SK-MEL-5 (cell line): ENCODE measurements around the gene C2orf42. TPM values are rescaled to one million over a fixed set of nuclear protein-coding genes. Genes with fewer than 3 reads are reported as not detected.
"Not testable (repeated sequence)": the region's sequence is repeated elsewhere in the genome, so short reads cannot be mapped to it uniquely, and the experiment has no call there.

Experiments
- DNase-seq: peaks from one replicate; pipeline ENCODE4 v3.0.0-alpha.2; 2016; ENCODE audit warnings: low read depth, low spot score
- in situ Hi-C: cut with HindIII; loops from 2 replicates; pipeline ENCODE4 v1.10.0; 2016; ENCODE audit warnings: low sequenced_read_pairs, high pct_unique_total_duplicates, low pct_unique_long_range_greater_than_20kb
- polyA plus RNA-seq, 2 experiments: library from polyadenylated mRNA; depleted of rRNA; stranded (reverse); fragments of >200 nt; gene quantifications; 2 replicates each; pipeline ENCODE4 v1.2.3, GENCODE V29; 2015
- total RNA-seq: library from RNA; depleted of rRNA; stranded (reverse); fragments of >200 nt; shearing (Covaris generic); gene quantifications from 2 replicates; pipeline ENCODE4 v1.2.3, GENCODE V29; 2014; rRNA removed

C2orf42 gene
- 24.3 and 27.3 TPM in 2 replicates for total RNA-seq
- 21.6 and 22.1 TPM in 2 replicates for polyA plus RNA-seq (2015; cell fraction: cytosol; rRNA removed)
- polyA plus RNA-seq (2015; cell fraction: nucleus; rRNA removed), result 30.4 and 39.8 TPM in 2 replicates

DNA sequence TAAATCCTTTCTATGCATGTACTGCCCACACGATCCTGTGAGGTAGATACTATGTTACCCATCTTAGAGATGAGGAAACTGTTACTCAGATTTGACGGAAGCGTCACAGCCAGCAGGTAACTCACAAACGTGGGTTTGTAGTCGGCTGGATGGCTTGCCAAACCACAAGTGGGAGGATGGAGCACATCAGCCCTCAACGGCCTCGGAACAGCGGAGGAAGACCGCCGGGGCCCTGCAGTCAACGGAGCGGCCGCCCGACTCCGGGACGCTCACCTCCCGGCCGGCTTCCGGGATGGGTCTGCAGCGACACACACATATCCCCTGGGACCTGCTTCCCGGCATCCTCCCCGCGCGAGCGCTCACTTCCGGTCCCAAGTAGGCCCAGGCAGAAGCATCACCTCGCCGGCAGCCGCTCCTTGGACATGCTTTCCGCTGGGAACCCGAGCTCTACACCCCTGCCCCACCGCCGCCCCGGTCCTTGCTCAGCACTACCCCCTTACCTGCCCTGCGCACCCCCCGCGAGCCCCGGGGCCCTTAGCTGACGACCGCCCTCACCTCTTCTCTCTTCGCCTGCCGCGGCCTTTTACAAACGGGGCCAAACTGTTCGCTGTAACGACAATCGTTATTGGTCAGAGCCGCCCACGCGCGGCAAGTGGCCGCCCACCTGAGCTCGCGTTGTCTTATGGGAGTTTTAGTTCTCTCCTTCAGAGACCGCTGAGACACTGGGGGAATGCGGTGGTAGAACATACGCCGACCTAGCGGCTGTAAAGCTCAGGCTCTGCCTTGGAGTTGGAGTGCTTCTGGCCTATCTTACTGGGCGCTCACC, at the start of gene C2orf42:
Gene C2orf42, minus strand, starts transcription at position 602 of the 826 bp plus-strand sequence. CDS start 9,034 bp downstream, outside the sequence.
- in situ Hi-C loops, result no loop called here
- peak; percentile 99 for DNase-seq

DNA sequence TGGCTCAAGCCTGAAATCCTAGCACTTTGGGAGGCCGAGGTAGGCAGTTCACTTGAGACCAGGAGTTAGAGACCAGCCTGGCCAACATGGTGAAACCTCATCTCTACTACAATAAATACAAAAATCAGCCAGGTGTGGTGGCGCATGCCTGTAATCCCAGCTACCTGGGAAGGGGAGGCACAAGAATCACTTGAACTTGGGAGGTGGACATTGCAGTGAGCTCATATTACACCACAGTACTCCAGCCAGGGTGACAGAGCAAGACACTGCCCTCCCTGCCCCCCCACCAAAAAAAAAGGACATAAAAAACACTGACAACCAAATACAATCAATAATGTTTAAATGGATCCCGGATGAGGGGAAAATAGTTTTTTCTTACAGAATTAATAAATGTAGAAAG, 49.8 kb upstream of the C2orf42 start:
- in situ Hi-C loops, result no loop called here
- no peak for DNase-seq

DNA sequence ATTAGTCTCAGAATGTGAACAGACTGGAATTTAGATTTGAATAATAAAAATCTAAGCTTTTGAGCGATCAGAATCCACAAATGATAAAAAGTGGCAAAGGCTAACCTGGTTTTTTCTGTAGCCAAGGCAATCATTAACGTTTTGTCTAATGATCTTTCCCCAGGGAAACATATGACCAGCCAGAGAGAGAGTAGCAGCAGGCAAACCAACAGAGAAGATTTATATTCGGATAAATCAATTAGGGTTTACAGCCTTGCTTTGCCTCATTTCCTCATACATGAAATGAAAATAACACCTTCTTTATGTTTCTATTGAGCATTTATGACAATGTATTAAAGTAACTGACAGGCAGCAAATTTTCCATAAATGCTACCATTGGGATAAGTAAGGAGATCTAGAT, 43.1 kb upstream of the C2orf42 start:
- DNase-seq, result no peak
- in situ Hi-C loops, result no loop called here

DNA sequence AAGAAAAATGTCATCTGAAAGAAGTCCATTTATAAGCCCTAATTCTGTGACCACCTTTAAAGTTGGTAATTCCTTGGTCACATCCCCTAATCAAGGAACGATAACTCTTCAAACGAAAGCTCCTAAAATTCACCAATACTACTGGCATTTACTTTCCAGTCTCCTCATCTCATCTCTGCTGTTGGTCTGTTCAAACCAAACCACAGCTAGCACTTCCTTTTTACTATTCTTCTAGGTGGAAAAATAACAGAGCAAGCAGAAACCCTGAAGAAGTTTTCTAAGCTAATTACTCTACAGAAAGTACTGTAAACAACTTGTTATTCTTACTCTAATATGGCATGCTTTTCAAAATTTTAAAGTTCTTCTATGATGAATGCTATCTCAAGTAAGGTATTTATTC, 36.0 kb upstream of the C2orf42 start:
- in situ Hi-C loops, result no loop called here
- DNase-seq, result no peak

DNA sequence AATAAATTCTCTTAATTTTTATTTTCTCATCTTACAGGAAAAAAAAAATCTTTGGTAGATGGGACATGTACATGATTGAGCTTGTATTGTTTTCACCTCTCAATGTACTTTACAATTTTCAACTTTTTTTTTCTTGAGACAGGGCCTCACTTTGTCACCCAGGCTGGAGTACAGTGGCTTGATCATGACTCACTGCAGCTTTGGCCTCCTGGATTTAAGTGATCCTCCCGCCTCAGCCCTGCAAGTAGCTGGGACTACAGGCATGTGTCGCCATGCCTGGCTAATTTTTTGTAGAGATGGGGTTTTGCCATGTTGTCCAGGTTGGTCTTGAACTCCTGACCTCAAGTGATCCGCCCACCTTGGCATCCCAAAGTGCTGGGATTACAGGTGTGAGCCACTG, 32.5 kb upstream of the C2orf42 start:
- in situ Hi-C loops, DNase-seq: not testable (repeated sequence)

DNA sequence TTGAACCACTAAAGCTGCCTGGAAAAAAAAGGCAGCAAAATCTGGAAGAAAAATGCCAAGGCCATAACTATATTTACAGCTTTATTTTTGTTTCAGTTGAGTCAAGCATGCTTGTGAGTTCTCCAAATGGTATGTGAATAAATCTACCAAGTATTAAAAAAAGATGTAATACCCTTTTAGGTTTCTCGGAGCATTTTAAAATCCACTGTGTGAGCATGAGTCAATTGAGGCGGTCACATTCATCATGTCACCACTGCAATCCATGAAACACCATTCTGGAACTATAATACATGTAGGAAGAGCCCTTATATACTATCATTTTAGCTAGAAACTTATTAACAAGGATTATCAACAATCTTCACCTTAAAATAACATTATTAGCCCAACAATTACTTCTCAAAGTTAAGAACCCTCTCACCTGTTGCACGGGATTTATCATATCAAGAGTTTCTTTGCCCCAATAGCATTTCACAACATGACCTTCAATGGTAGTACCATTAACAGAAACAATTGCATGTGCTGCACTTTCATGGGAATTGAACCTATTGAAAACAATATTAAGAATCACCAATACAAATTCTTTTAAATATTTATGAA, 24.2 kb upstream of the C2orf42 start:
- DNase-seq, result no peak
- in situ Hi-C loops, result no loop called here

DNA sequence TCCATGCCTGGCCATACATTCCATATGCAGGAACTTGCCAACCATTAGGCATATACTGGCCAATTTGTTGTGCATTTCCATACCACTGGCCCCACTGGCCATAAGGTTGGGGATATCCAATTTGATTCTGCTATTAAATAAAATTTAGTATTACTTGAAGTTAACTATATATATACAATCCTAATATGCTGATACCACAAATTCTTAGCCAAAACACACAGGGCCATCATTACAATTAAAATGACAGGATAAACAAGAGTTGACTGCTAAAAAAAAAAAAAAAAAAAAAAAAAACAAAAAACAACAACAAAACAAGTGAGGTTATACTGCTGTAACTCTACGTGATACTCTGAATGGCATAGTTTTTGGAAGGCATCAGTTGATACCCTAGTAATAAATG, 23.5 kb upstream of the C2orf42 start:
- DNase-seq, result no peak
- in situ Hi-C loops, result no loop called here

DNA sequence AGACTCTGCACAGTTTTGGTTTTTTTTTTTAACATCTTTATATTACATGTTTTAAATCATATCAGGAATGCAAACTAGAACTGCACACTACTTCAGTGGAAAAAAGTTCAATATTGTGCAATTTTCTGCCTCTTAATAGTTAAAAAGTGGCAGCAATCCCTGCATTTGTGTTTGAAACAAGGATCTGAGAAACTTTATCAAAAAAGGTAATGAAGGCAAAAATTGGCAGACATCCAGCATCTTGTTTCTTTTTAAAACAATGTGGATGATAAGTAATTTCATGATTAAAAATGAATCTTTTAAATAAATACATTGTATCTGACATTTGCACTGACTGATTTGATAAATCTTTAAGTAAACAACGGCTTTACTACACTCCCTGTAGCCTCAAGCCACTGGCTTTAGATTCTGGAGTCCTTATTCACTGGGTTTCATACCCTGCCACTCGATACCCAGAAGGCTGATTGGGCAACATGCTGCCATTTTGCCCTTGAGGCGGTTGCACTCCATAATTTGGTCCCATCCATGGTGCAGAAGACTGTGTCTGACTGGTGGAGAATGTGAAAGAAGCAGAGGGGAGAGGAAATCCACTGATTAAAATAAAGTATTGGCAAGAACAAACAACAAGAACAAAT, 21.6 kb upstream of the C2orf42 start:
- peak; percentile 39 for DNase-seq
- in situ Hi-C loops, result no loop called here

DNA sequence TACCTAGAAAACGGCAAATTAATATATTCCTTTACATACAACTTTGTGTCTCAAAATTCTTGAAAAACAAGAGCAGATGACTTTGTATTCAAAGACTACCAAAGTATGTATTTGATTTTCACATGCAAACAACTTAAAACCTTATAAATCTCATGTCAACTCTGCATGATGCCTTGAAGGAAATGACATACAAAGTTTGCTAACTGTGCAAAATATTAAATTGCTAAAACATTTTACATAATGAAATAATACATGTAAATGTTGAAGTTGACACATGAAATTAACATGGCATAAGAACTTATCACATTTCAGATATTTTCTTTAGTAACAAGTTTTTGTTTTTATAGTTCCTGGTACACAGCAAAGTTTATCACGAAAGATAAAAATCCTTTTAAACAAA, 20.8 kb upstream of the C2orf42 start:
- in situ Hi-C loops, result no loop called here
- DNase-seq, result no peak

DNA sequence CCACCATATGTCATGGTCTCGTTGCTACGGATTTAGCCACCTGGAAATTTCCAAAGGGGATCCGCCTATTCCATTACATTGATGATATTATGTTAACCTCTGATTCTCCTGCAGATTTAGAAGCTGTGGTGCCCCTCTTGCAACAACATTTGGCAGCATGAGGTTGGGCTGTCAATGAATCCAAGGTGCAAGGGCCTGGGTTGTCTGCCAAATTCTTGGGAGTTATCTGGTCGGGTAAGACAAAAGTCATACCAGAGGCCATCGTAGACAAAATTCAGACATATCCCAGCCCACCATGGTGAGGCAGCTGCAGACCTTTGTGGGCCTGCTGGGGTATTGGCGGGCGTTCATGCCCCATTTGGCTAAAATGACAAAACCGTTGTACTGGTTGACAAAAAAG, 13.6 kb upstream of the C2orf42 start:
- DNase-seq, result no peak
- in situ Hi-C loops, result no loop called here

DNA sequence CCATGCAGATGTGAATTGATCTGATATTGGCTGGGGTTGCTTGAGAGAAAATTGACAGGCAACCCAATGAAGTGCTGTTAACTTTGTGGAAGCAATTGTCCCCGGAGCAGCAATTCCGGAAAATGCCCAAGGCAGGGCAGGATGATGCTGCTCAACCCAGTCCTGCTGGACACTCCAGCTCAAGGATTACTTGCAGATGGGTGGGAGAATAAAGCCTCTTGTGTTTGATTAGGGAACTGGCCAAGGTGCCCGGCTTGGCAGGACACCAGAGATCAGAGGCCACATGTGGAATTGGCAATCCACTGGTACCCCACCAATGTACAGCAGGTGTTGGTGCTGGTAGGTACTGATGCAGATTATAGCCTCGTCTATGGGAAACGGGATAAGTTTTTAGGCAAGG, 12.3 kb upstream of the C2orf42 start:
- DNase-seq, result no peak

DNA sequence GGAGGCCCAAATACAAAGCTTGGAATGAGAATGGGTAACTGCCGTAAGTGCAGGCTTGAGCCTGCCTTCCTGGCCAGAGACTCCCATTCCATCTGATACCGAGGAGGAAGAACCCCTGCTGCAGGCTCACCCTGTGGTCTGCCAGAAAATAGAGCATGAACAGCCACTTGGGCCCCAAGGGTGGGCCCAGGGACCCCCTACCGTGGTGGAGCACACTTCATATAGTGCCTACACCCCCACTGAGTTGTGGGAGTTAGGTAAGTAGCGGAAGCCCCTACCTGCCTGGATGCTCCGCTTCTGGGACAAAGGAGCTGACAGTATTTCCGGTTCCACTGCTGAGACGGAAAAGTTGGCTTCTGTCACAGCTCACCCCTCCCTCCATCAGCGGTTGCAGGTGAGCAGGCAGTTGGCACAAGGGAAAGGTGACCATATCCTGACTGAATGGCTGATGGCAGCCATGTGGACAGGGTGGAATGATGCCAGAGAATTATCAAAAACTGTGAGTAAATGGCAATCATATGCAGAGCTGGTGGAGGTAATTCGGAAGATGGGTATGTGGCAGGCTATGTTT, 11.5 kb upstream of the C2orf42 start:
- in situ Hi-C loops, result no loop called here
- no peak for DNase-seq

More for the DNA sequence above, 12.3 kb upstream of the C2orf42 start:
- in situ Hi-C loops, result no loop called here

DNA sequence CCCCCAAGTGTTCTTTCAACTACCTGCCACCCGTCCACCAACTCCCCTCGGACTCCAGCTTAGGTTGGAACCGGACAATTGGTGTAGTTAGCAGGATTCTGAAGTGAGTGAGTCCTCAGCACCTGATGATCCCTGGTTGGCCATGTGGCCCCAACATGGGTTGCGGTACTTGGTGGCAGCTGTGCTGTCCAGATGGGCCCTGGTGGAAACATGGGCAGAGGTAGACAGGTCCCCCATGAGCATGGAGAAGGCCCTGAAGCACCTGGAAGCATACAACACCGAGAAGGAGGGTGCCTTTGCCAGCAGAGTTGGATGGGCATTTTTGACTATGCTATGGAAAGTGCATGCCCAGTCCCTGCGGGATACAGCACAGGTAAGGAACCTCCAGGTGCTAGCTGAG, 11.0 kb upstream of the C2orf42 start:
- in situ Hi-C loops, result no loop called here
- no peak for DNase-seq

DNA sequence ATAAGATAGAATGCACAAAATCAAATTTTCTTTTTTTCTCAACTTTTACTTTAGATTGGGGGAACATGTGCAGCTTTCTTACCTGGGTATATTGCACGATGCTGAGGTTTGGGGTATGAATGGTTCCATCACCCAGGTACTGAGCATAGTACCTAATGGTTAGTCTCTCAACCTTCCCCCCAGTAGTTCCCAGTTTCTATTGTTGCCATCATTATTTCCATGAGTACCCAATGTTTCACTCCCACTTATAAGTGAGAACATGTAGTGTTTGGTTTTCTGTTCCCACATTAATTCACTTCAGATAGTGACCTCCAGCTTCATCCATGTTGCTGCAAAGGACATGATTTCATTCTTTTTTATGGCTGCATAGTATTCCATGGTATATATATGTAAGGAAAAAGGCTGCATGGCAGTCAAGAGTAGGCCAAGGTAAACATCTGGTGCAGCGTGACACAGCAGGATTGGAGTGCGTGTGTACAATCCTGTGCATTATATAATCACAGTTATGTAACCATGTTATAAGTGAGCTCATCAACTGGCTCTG, 10.5 kb upstream of the C2orf42 start:
- no peak for DNase-seq
- in situ Hi-C loops, result no loop called here

DNA sequence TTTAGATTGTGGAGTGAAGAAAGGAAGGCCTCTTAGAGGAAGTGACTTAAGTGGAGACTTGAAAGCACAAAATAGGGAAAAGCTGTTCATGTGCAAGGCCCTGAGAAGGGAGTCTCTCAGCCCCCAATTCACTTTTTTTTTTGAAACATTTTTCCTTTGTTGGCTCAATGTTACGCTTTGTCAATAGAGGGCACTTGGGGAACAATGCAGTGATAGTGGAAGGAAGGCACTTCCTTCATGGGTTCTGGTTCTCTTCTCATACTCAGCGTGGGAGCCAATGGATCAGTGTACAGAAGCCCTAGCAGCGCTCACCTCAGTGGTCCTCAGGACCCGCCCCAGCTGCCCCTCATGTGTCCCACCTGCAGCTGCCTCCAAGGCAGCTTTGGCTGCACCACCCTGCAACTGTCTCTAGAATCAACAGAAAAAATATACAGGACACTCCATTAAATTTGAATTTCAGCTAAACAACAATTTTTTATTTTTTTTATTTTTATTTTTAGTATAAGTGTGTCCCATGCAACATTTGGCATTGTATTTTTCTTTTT, 8.6 kb upstream of the C2orf42 start:
- DNase-seq, result peak; percentile 33
- in situ Hi-C loops, result no loop called here

DNA sequence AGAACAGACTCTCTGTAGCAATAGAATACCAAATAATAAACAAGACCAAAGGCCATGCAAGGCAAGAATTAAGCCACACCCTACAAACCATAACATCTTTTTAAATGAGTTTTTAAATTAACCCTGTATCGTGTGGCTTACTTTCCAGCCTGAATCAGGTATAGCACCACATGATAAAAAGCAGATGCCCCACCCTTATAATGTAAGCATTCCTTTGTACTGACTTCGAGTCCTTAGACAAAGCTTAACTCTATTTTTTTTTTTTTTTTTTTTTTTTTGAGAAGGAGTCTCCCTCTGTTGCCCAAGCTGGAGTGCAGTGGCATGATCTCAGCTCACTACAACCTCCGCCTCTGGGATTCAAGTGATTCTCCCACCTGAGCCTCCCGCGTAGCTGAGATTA, 1.7 kb upstream of the C2orf42 start:
- DNase-seq, result no peak
- in situ Hi-C loops, result no loop called here

DNA sequence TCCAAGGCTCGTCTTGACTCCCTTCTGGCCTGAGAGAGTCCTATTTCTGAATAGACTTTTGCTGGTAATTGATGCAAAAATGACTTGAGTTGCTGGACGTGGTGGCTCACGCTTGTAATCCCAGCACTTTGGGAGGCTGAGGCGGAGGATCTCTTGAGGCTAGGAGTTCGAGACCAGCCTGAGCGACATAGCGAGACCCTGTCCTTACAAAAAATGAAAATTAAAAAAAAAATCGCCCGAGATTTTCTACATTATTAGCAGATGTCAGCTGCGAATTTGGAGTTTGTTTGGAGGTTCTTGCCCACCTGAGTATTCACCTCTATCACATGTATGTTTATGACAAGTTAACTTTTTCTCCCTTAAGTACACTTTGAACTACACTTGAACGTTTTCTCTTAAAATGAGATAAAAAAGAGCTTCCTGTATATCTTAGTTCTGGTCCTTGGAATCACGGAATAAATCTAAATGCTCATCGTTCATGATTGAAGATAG, 471 bp upstream of the C2orf42 start:
- DNase-seq, result no peak
- in situ Hi-C loops, result no loop called here

DNA sequence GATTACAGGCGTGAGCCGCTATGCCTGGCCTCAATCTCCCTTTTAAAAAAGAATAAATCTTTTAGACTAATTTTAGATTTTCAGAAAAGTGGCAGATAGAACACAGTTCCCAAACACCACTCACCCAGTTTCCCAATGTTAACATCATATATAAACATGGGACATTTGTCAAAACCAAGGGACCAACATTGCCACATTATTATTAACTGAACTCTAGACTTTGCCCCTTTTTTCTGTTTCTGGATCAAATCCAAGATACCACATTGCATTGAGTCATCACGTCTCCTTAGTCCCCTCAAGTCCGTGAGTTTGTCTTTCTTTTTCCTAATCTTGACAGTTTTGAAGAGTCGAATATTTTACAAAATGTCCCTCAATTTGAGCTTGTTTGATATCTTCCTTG, 2.4 kb downstream of the C2orf42 start:
- no peak for DNase-seq
- in situ Hi-C loops, result no loop called here
